ENCODE results near the gene TTF2. TPM values are rescaled to one million over a fixed set of nuclear protein-coding genes. Genes with fewer than 3 reads are reported as not detected.

TTF2 gene
- total RNA-seq, 1 donor from 2014 or later = 19.3 TPM

DNA sequence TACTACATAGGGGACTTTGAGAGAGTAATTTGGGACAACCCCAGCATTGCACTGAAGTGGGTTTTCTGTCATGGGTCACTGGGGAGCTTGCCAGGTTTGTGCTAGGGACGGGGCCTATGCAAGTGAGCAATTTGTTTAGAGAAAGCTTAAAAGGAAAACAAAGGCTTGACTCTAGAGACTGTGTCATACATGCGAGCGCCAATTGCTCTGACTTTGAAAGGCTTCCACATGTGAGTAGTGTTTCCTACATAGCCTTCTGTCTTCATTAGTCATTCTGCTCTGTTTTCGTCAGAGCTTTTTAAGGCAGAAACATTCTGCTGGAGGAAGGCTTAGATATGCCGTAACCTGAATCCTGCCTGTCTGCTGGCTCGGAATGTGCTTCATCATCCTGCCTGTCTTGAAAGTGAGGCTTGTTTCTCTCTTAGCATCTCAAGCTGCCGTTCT is 33.0 kb downstream of the TTF2 start:
- Mint-ChIP-seq H3K4me1 (ENCODE audit: low read depth, unreplicated experiment) (peaks cover 38% of the 10 kb centered on the region), H3K4me3 (ENCODE audit: unreplicated experiment) (no peak overlapping the region), H3K36me3 (ENCODE audit: unreplicated experiment) (no peaks in the 10 kb centered on the region), H3K9me3 (ENCODE audit: unreplicated experiment) (peaks cover 2% of the 10 kb centered on the region), H3K27me3 (ENCODE audit: unreplicated experiment) (no peaks in the 10 kb centered on the region), H3K27ac (ENCODE audit: unreplicated experiment) (peak overlapping the region; percentile 77)
- no peak for TF ChIP-seq CTCF (IDR thresholded peaks at IDR 0.05; ENCODE audit: partially characterized antibody, unreplicated experiment)
- DNase-seq = no peak

GRCh38 chr1:117093870-117094621 is 33.9 kb downstream of the TTF2 start:
- H3K4me3 Mint-ChIP-seq (ENCODE audit: unreplicated experiment) = no peak overlapping the region
- H3K36me3 Mint-ChIP-seq (ENCODE audit: unreplicated experiment) = no peaks in the 10 kb centered on the region
- peaks cover 2% of the 10 kb centered on the region for H3K9me3 Mint-ChIP-seq (ENCODE audit: unreplicated experiment)
- H3K27ac Mint-ChIP-seq (ENCODE audit: unreplicated experiment) = peak overlapping the region; percentile 77
- H3K27me3 Mint-ChIP-seq (ENCODE audit: unreplicated experiment) = no peaks in the 10 kb centered on the region
- peaks cover 38% of the 10 kb centered on the region for H3K4me1 Mint-ChIP-seq (ENCODE audit: low read depth, unreplicated experiment)
- DNase-seq = no peak
- peak; percentile 36 for TF ChIP-seq CTCF (IDR thresholded peaks at IDR 0.05; ENCODE audit: partially characterized antibody, unreplicated experiment)

- H3K4me1 Mint-ChIP-seq (ENCODE audit: low read depth, unreplicated experiment) = peaks cover 35% of the 10 kb centered on the region
- H3K4me3 Mint-ChIP-seq (ENCODE audit: unreplicated experiment) = no peak overlapping the region
- no peak for TF ChIP-seq CTCF (IDR thresholded peaks at IDR 0.05; ENCODE audit: partially characterized antibody, unreplicated experiment)
- peak overlapping the region; percentile 77 for H3K27ac Mint-ChIP-seq (ENCODE audit: unreplicated experiment)
- no peaks in the 10 kb centered on the region for H3K36me3 Mint-ChIP-seq (ENCODE audit: unreplicated experiment)
- no peak for DNase-seq
- H3K27me3 Mint-ChIP-seq (ENCODE audit: unreplicated experiment) = no peaks in the 10 kb centered on the region
- H3K9me3 Mint-ChIP-seq (ENCODE audit: unreplicated experiment) = peaks cover 2% of the 10 kb centered on the region
Observed at GRCh38 chr1:117094841-117095604, 34.9 kb downstream of the TTF2 start.

DNA sequence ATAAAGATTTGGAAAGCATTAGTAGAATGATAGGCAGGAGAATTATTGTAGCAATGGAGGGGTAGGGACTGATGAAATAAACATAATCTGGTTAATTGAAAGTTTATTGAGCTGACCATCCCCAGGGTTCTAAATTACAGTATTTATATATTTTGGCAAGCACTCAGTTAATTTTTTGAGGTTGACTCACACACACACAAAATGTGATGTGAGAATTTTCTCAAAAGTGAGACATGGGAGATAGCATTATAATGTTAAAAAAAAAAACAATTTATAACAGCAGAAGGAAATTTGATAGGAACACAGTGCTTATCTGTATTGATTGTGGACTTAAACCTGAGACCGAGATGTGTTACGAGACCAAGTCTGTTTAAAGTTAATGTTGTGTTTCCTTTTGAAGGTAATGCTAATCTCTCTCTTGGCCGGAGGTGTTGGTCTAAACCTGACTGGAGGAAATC is 36.9 kb downstream of the TTF2 start:
- H3K27ac Mint-ChIP-seq (ENCODE audit: unreplicated experiment) = peak overlapping the region; percentile 5
- no peak for TF ChIP-seq CTCF (IDR thresholded peaks at IDR 0.05; ENCODE audit: partially characterized antibody, unreplicated experiment)
- peaks cover 19% of the 10 kb centered on the region for H3K4me1 Mint-ChIP-seq (ENCODE audit: low read depth, unreplicated experiment)
- no peak overlapping the region for H3K4me3 Mint-ChIP-seq (ENCODE audit: unreplicated experiment)
- no peaks in the 10 kb centered on the region for H3K9me3 Mint-ChIP-seq (ENCODE audit: unreplicated experiment)
- no peaks in the 10 kb centered on the region for H3K27me3 Mint-ChIP-seq (ENCODE audit: unreplicated experiment)
- H3K36me3 Mint-ChIP-seq (ENCODE audit: unreplicated experiment) = no peaks in the 10 kb centered on the region
- no peak for DNase-seq

GRCh38 chr1:117097443-117097842 is 37.3 kb downstream of the TTF2 start:
- Mint-ChIP-seq H3K36me3 (ENCODE audit: unreplicated experiment) (no peaks in the 10 kb centered on the region), H3K9me3 (ENCODE audit: unreplicated experiment) (no peaks in the 10 kb centered on the region), H3K27ac (ENCODE audit: unreplicated experiment) (no peak overlapping the region), H3K4me1 (ENCODE audit: low read depth, unreplicated experiment) (peaks cover 18% of the 10 kb centered on the region), H3K4me3 (ENCODE audit: unreplicated experiment) (no peak overlapping the region), H3K27me3 (ENCODE audit: unreplicated experiment) (no peaks in the 10 kb centered on the region)
- TF ChIP-seq CTCF (IDR thresholded peaks at IDR 0.05; ENCODE audit: partially characterized antibody, unreplicated experiment) = no peak
- DNase-seq = no peak
